Esophagus muscularis mucosa (tissue), 3 donors: ENCODE data around the gene ZFHX3.

Experiments
- CTCF ChIP-seq, 3 experiments: fragments of 200-600 bp in 2 of 3; fragments of 450-650 bp in 1 of 3; sonication (generic) in 2 of 3; IDR thresholded peaks; one replicate each; pipeline ENCODE4 v1.5.1; 2017 to 2019; ENCODE audit warnings: antibody characterized with exemption in 3 of 3, mild to moderate bottlenecking in 2 of 3, moderate library complexity in 1 of 3
- POLR2A ChIP-seq: fragments of 450-650 bp; IDR thresholded peaks from one replicate; pipeline ENCODE4 v1.6.1; 2017; ENCODE audit warnings: antibody characterized with exemption, moderate library complexity, mild to moderate bottlenecking, low read depth
- POLR2AphosphoS5 ChIP-seq, 2 donors: sonication (generic); formaldehyde crosslinking; IDR thresholded peaks; one replicate each; pipeline ENCODE4 v1.6.1; 2017; ENCODE audit warnings: antibody characterized with exemption in 2 of 2

- no peak for TF ChIP-seq POLR2A
- TF ChIP-seq CTCF (IDR thresholded peaks at IDR 0.05): no peak
- peak; percentile 81 for TF ChIP-seq POLR2AphosphoS5 (IDR thresholded peaks at IDR 0.05)
These were observed 58.1 kb downstream of the ZFHX3 start for GRCh38 chr16:72989579-72990551.
